Aorta (tissue), 5 donors: ENCODE measurements around the gene ZNF19. TPM values are rescaled to one million over a fixed set of nuclear protein-coding genes. Genes with fewer than 3 reads are reported as not detected.

ENCODE experiments used
- ATAC-seq: fragments of 200-7000 bp; cut with Tn5 transposase; one replicate; pipeline ENCODE4 v1.9.1; 2022; ENCODE audit warnings: moderate library complexity; ENCODE audit not compliant: low FRiP score
- DNase-seq, 2 donors: peaks; one replicate each; pipeline ENCODE4 v3.0.0-alpha.2; 2020
- H3K27ac ChIP-seq, 2 donors: one replicate each; pipeline ENCODE4 v1.5.1; 2013; ENCODE audit warnings: low read length in 2 of 2, mild to moderate bottlenecking in 2 of 2, moderate library complexity in 2 of 2, control low read depth in 1 of 2, inconsistent platforms in 1 of 2, low read depth in 1 of 2
- H3K27me3 ChIP-seq, 2 donors: one replicate each; pipeline ENCODE4 v1.6.1; 2013; ENCODE audit warnings: control low read depth in 1 of 2, low read length in 1 of 2, mild to moderate bottlenecking in 1 of 2, moderate library complexity in 1 of 2; ENCODE audit not compliant: insufficient read depth in 2 of 2, control insufficient read depth in 1 of 2
- H3K36me3 ChIP-seq, 2 donors: one replicate each; pipeline ENCODE4 v1.6.1; 2013; ENCODE audit warnings: control low read depth in 1 of 2, low read length in 1 of 2, mild to moderate bottlenecking in 1 of 2; ENCODE audit not compliant: insufficient read depth in 2 of 2, control insufficient read depth in 1 of 2
- H3K4me1 ChIP-seq, 2 donors: one replicate each; pipeline ENCODE4 v1.6.1; 2013; ENCODE audit warnings: low read length in 2 of 2, control low read depth in 1 of 2, mild to moderate bottlenecking in 1 of 2, moderate library complexity in 1 of 2; ENCODE audit not compliant: insufficient read depth in 2 of 2, control insufficient read depth in 1 of 2
- H3K4me3 ChIP-seq, 2 donors: one replicate each; pipeline ENCODE4 v1.5.1; 2013; ENCODE audit warnings: low read length in 2 of 2, control low read depth in 1 of 2, mild to moderate bottlenecking in 1 of 2
- H3K9me3 ChIP-seq: one replicate; pipeline ENCODE4 v1.6.1; 2013; ENCODE audit warnings: mild to moderate bottlenecking, low read length; ENCODE audit not compliant: control insufficient read depth
- WGBS, 2 donors: extraction: QIAGEN DNeasy Blood & Tissue Kit; methylation state at CpG; one replicate each; pipeline ENCODE4 v1.1.7; 2013; 5-methylcytosine and 5-hydroxymethylcytosine counted together
- intact Hi-C, 2 donors: fragments of 100-400 bp; cut with DNase I; formaldehyde crosslinking; loops; one replicate each; pipeline versions ENCODE4 v1.14.2 to v1.15.0; 2022
- long read RNA-seq, 2 donors: library from polyadenylated mRNA; unstranded; transcript quantifications; one replicate each; pipeline ENCODE4 v2.0.0, GENCODE V29; 2020 to 2021
- polyA plus RNA-seq, 2 donors: library from polyadenylated mRNA; stranded (reverse); fragments of 200-250 nt; gene quantifications; one replicate each; pipeline ENCODE4 v1.2.3, GENCODE V29; 2013
- total RNA-seq, 2 donors: library from RNA; stranded (reverse); fragmentation: NEBNext Ultra II Directional; extraction: Animal tissue kit (Norgen Biotek cat#: 25700); gene quantifications; one replicate each; pipeline ENCODE4 v1.2.1, GENCODE V29; 2021
- donor health status: healthy with polysubstance abuse.
- donor health status: Bipolar disorder and iron deficiency.
- donor health status: DM: no; HTN: no; CAD: no.
- donor health status: DM: no; HTN: no; CAD: no.
- donor health status: DM: yes; HTN: yes; CAD: no.

ZNF19 gene
- total RNA-seq, result 1 to 10 TPM; 3.3 to 9.2 TPM
- 1 to 10 TPM; 2.7 to 2.9 TPM for polyA plus RNA-seq
- long read RNA-seq, donor 1, partial matches to known transcripts, result 2 of 2 reads
- long read RNA-seq, donor 1, other reads (novel, unspliced or antisense), result 0 of 2 reads
- long read RNA-seq, donor 2, partial matches to known transcripts, result 1 of 2 reads
- long read RNA-seq, donor 2, other reads (novel, unspliced or antisense), result 1 of 2 reads

DNA sequence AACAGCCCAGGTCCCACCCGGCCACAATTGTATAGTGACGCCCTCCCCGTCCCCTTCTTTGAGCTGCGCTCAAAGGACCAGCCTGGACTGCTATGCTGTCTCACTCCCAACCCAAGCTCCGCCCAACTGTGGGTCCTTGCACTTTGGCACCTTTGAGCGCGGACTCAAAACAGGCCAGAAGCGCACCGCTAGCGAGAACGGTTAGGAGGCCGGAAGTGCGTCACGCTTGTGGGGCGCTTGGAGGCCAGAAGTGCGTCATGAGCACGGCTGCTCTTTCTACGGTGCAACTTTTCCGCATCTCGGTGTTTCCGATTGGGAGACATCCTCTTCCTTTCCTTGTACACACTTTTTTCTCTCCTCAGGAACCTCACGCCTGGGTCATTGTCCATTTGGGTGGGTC, at the start of gene ZNF19:
Gene ZNF19 (minus strand): TSS at position 203 of the 400 bp plus-strand sequence. CDS start 7,210 bp downstream, outside the sequence.
- Histone ChIP-seq H3K4me3 (no peak within 1 kb of the TSS), H3K27me3 (no peaks in the 10 kb centered on the region), H3K36me3 (no peaks in the 10 kb centered on the region), H3K9me3 (no peaks in the 10 kb centered on the region), H3K27ac (no peak within 1 kb of the TSS), H3K4me1 (no peaks in the 10 kb centered on the region)
- ATAC-seq (no peak), DNase-seq (no peak)
- WGBS, 2 donors, result 87 to 88% methylated on average over 22 of the region's 22 CpGs
- intact Hi-C loops, result no loop called here

- intact Hi-C loops, result no loop called here
- no peak overlapping the region for H3K27ac ChIP-seq
- no peak for ATAC-seq
- 62 to 69% methylated on average over 6 of the region's 6 CpGs for WGBS, 2 donors
- H3K4me3 ChIP-seq, result no peak overlapping the region
- H3K9me3 ChIP-seq, result no peaks in the 10 kb centered on the region
- H3K36me3 ChIP-seq, result no peaks in the 10 kb centered on the region
- H3K4me1 ChIP-seq, result no peaks in the 10 kb centered on the region
- H3K27me3 ChIP-seq, result no peaks in the 10 kb centered on the region
- DNase-seq, result no peak
Observed at GRCh38 chr16:71537643-71538042, 48.5 kb upstream of the ZNF19 start.

- H3K27me3 ChIP-seq, result no peaks in the 10 kb centered on the region
- intact Hi-C loops, result no loop called here
- DNase-seq (no peak), ATAC-seq (no peak)
- 92 to 94% methylated on average over 28 of the region's 28 CpGs for WGBS, 2 donors
- H3K9me3 ChIP-seq, result no peaks in the 10 kb centered on the region
- no peak overlapping the region for H3K4me3 ChIP-seq
- H3K4me1 ChIP-seq, result no peaks in the 10 kb centered on the region
- no peak overlapping the region for H3K27ac ChIP-seq
- no peaks in the 10 kb centered on the region for H3K36me3 ChIP-seq
Observed at GRCh38 chr16:71536752-71537499, 47.8 kb upstream of the ZNF19 start.

- no peaks in the 10 kb centered on the region for H3K4me1 ChIP-seq
- no peaks in the 10 kb centered on the region for H3K36me3 ChIP-seq
- H3K27ac ChIP-seq, result no peak overlapping the region
- intact Hi-C loops, result no loop called here
- no peaks in the 10 kb centered on the region for H3K27me3 ChIP-seq
- 50 to 64% methylated on average over 3 of the region's 3 CpGs for WGBS, 2 donors
- H3K9me3 ChIP-seq, result no peaks in the 10 kb centered on the region
- no peak overlapping the region for H3K4me3 ChIP-seq
- no peak for ATAC-seq
- DNase-seq, result no peak
Observed at GRCh38 chr16:71532366-71532765, 43.2 kb upstream of the ZNF19 start.

GRCh38 chr16:71528863-71529262, 39.7 kb upstream of the ZNF19 start:
- no peaks in the 10 kb centered on the region for H3K9me3 ChIP-seq
- H3K4me1 ChIP-seq, result no peaks in the 10 kb centered on the region
- H3K36me3 ChIP-seq, result no peaks in the 10 kb centered on the region
- 69 to 78% methylated on average over 4 of the region's 4 CpGs for WGBS, 2 donors
- DNase-seq (no peak), ATAC-seq (no peak)
- H3K27me3 ChIP-seq, result no peaks in the 10 kb centered on the region
- no peak overlapping the region for H3K4me3 ChIP-seq
- intact Hi-C loops, result no loop called here
- no peak overlapping the region for H3K27ac ChIP-seq

DNA sequence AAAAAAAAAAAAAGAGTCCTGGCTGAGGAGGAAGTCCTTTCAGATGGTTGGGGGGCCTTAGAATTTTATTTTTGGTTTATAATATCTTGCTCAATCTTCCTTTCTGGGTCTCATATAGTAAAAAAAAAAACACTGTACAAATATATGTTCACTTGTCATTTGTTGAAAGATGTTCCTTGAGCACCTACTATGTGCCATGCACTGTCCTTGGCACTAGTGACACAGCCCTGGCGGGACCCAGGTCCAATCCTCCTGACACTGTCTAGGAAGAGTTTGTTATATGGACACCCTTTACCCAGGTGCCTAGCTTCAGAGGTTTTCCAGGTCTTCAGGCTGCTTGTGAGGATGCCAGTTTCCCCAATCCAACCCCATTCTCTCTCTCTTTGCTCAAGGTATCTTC, 39.1 kb upstream of the ZNF19 start:
- 74 to 80% methylated on average over 1 of the region's 1 CpG for WGBS, 2 donors
- H3K36me3 ChIP-seq, result no peaks in the 10 kb centered on the region
- H3K4me1 ChIP-seq, result no peaks in the 10 kb centered on the region
- no peaks in the 10 kb centered on the region for H3K9me3 ChIP-seq
- DNase-seq (no peak), ATAC-seq (no peak)
- no peaks in the 10 kb centered on the region for H3K27me3 ChIP-seq
- H3K27ac ChIP-seq, result no peak overlapping the region
- no peak overlapping the region for H3K4me3 ChIP-seq
- intact Hi-C loops, result no loop called here

GRCh38 chr16:71526111-71526631, 37.0 kb upstream of the ZNF19 start, which contains the start of gene CHST4:
CHST4 (plus strand) TSS chr16:71526426; CDS start chr16:71536678, 10,252 bp downstream.
- DNase-seq, result no peak
- no peak within 1 kb of the TSS for H3K4me3 ChIP-seq
- H3K27me3 ChIP-seq, result no peaks in the 10 kb centered on the region

GRCh38 chr16:71524566-71525553, 35.7 kb upstream of the ZNF19 start:
- Histone ChIP-seq H3K36me3 (no peaks in the 10 kb centered on the region), H3K4me3 (no peak overlapping the region), H3K27ac (no peak overlapping the region), H3K27me3 (no peaks in the 10 kb centered on the region), H3K9me3 (no peaks in the 10 kb centered on the region), H3K4me1 (no peaks in the 10 kb centered on the region)
- intact Hi-C loops, result no loop called here
- 39 to 42% methylated on average over 16 of the region's 16 CpGs for WGBS, 2 donors
- no peak for ATAC-seq
- no peak for DNase-seq

More at GRCh38 chr16:71526111-71526631, 37.0 kb upstream of the ZNF19 start, which contains the start of gene CHST4:
- no peak for ATAC-seq
- H3K36me3 ChIP-seq, result no peaks in the 10 kb centered on the region
- no peaks in the 10 kb centered on the region for H3K9me3 ChIP-seq
- no peaks in the 10 kb centered on the region for H3K4me1 ChIP-seq
- 3 to 6% methylated on average over 9 of the region's 9 CpGs for WGBS, 2 donors
- intact Hi-C loops, result no loop called here
- H3K27ac ChIP-seq, result no peak within 1 kb of the TSS
